ENCODE results near the gene SPART.
"Not testable (repeated sequence)": the region's sequence is repeated elsewhere in the genome, so short reads cannot be mapped to it uniquely, and the experiment has no call there.

SPART gene

DNA sequence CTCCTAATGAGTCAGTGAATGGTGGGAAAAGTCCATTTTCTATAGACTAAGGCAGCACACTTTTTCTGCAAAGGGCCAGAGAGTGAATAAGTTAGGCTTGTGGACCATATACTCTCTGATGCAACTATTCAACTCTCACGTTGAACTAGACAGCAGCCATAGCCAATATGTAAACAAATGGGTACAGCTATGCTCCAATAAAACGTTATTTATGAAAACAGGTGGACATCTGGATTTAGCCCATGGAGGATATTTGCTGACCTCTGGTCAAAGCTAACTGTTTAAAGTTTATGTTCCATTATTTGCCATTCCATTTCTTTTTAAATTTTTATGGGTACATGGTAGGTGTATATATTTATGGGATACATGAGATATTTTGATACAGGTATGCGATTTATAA lies 43.9 kb downstream of the SPART start:
- Histone ChIP-seq H3K4me2 (ENCODE audit: low read length) (no peak overlapping the region), H3K36me3 (ENCODE audit: control insufficient read depth in 1 of 2, insufficient read depth in 2 of 2, low read length in 2 of 2) (peaks cover 0 to 6% of the 10 kb centered on the region in 2 experiments), H3K27ac (ENCODE audit: low read depth, low read length) (no peak overlapping the region), H3K9ac (ENCODE audit: low read length) (no peak overlapping the region), H4K91ac (ENCODE audit: low read depth, low read length) (no peak overlapping the region), H3K18ac (ENCODE audit: low read length) (no peak overlapping the region), H3K4me1 (ENCODE audit: control insufficient read depth in 1 of 2, insufficient read depth in 2 of 2, low read length in 2 of 2) (peaks cover 9 to 16% of the 10 kb centered on the region in 2 experiments), H4K8ac (ENCODE audit: low read depth, low read length) (no peak overlapping the region), H3K79me2 (ENCODE audit: control insufficient read depth, insufficient read depth, low read length, poor library complexity) (peaks cover 3% of the 10 kb centered on the region), H3K14ac (ENCODE audit: low read length) (no peak overlapping the region), H3K27me3 (ENCODE audit: insufficient read depth, low read length) (no peaks in the 10 kb centered on the region), H3K9me3 (ENCODE audit: insufficient read depth, low read depth, low read length) (no peaks in the 10 kb centered on the region), H2BK120ac (ENCODE audit: insufficient read depth, low read length, poor library complexity) (no peak overlapping the region), H2AFZ (ENCODE audit: insufficient read depth, low read length, poor library complexity) (no peak overlapping the region), H3K4me3 (ENCODE audit: low read depth, low read length) (no peak overlapping the region), H2AK5ac (ENCODE audit: low read length) (no peak overlapping the region), H4K12ac (ENCODE audit: low read depth, low read length) (no peak overlapping the region), H3K79me1 (ENCODE audit: low read length) (peaks cover 12% of the 10 kb centered on the region), H3K23ac (ENCODE audit: low read length) (no peak overlapping the region), H3K4ac (ENCODE audit: low read depth, low read length) (no peak overlapping the region), H2BK5ac (ENCODE audit: low read depth, low read length, poor library complexity) (no peak overlapping the region), H2BK12ac (ENCODE audit: low read length) (no peak overlapping the region)
- WGBS (ENCODE audit: extremely low coverage, insufficient coverage, insufficient read length) = no CpG with 5 or more reads among the region's 3 CpGs
- peak in 1 of 2 donors; percentile 11 for DNase-seq

DNA sequence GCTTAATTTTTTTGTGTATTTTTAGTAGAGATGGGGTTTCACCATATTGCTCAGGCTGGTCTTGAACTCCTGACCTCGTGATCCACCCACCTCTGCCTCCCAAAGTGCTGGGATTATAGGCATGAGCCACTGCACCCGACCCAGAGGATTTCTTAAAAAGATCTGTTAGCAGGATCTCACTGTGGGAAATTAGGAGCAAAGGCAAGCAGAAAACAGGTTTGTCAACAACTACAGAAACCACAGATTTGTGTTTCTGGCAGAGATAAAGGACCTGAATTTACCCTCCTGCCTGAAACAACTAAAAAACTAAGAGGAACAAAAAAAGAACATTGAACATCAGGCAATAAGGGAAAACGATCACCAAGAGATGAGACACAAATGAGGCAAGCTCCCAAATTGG lies 46.7 kb downstream of the SPART start:
- not testable (repeated sequence) for H2AFZ ChIP-seq (ENCODE audit: insufficient read depth, low read length, poor library complexity); H3K4ac ChIP-seq (ENCODE audit: low read depth, low read length); H3K9ac ChIP-seq (ENCODE audit: low read length); H3K23ac ChIP-seq (ENCODE audit: low read length); H3K36me3 ChIP-seq (ENCODE audit: control insufficient read depth in 1 of 2, insufficient read depth in 2 of 2, low read length in 2 of 2); H2AK5ac ChIP-seq (ENCODE audit: low read length); H4K12ac ChIP-seq (ENCODE audit: low read depth, low read length); H3K4me3 ChIP-seq (ENCODE audit: low read depth, low read length); H3K27me3 ChIP-seq (ENCODE audit: insufficient read depth, low read length); H3K79me2 ChIP-seq (ENCODE audit: control insufficient read depth, insufficient read depth, low read length, poor library complexity); H3K9me3 ChIP-seq (ENCODE audit: insufficient read depth, low read depth, low read length)
- H3K18ac ChIP-seq (ENCODE audit: low read length) = peak overlapping the region; percentile 16
- peak overlapping the region; percentile 66 for H4K8ac ChIP-seq (ENCODE audit: low read depth, low read length)
- peak overlapping the region; percentile 8 for H4K91ac ChIP-seq (ENCODE audit: low read depth, low read length)
- H2BK120ac ChIP-seq (ENCODE audit: insufficient read depth, low read length, poor library complexity) = peak overlapping the region; percentile 91
- peak overlapping the region; percentile 86 for H3K27ac ChIP-seq (ENCODE audit: low read depth, low read length)
- H3K79me1 ChIP-seq (ENCODE audit: low read length) = peaks cover 13% of the 10 kb centered on the region
- WGBS (ENCODE audit: extremely low coverage, insufficient coverage, insufficient read length) = no CpG with 5 or more reads among the region's 3 CpGs
- H3K4me2 ChIP-seq (ENCODE audit: low read length) = peak overlapping the region; percentile 14
- peak overlapping the region; percentile 49 for H3K14ac ChIP-seq (ENCODE audit: low read length)
- peak; percentile 54 to 71 for DNase-seq
- peak overlapping the region; percentile 95 for H2BK12ac ChIP-seq (ENCODE audit: low read length)
- peak overlapping the region; percentile 67 for H2BK5ac ChIP-seq (ENCODE audit: low read depth, low read length, poor library complexity)
- peaks cover 6 to 12% of the 10 kb centered on the region in 2 experiments for H3K4me1 ChIP-seq (ENCODE audit: control insufficient read depth in 1 of 2, insufficient read depth in 2 of 2, low read length in 2 of 2)

DNA sequence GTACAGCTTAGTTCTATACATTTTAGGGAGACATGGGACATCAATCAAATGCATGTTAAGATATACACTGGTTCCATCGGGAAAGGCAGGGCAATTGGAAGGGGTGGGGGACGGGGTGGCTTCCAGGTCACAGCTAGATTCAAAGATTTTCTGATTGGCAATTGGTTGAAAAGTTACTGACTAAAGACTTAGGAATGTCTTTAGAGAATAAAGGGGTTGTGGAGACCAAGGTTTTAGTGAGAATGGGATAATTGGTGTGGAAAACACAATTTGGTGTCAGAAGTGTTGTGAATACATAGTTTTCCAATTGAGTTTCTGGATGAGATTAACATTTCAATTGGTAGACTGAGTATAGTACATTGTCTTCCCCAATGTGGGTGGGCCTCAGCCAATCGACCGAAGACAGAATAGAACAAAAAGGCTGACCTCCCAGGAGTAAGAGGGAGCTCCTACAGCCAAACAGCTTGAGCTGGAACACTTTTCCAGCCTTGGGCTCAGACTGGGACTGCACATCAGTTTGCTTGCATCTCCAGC lies 47.6 kb downstream of the SPART start:
- no peak overlapping the region for H2BK5ac ChIP-seq (ENCODE audit: low read depth, low read length, poor library complexity)
- H3K23ac ChIP-seq (ENCODE audit: low read length) = no peak overlapping the region
- H3K79me2 ChIP-seq (ENCODE audit: control insufficient read depth, insufficient read depth, low read length, poor library complexity) = peaks cover 3% of the 10 kb centered on the region
- H3K27ac ChIP-seq (ENCODE audit: low read depth, low read length) = peak overlapping the region; percentile 80
- no CpG with 5 or more reads among the region's 4 CpGs for WGBS (ENCODE audit: extremely low coverage, insufficient coverage, insufficient read length)
- H3K36me3 ChIP-seq (ENCODE audit: control insufficient read depth in 1 of 2, insufficient read depth in 2 of 2, low read length in 2 of 2) = peaks cover 0 to 1% of the 10 kb centered on the region in 2 experiments
- peak overlapping the region; percentile 49 for H4K8ac ChIP-seq (ENCODE audit: low read depth, low read length)
- H3K4me1 ChIP-seq (ENCODE audit: control insufficient read depth in 1 of 2, insufficient read depth in 2 of 2, low read length in 2 of 2) = peaks cover 6 to 12% of the 10 kb centered on the region in 2 experiments
- H3K18ac ChIP-seq (ENCODE audit: low read length) = no peak overlapping the region
- H2BK12ac ChIP-seq (ENCODE audit: low read length) = peak overlapping the region; percentile 58
- H3K14ac ChIP-seq (ENCODE audit: low read length) = no peak overlapping the region
- H3K9me3 ChIP-seq (ENCODE audit: insufficient read depth, low read depth, low read length) = no peaks in the 10 kb centered on the region
- no peak overlapping the region for H4K12ac ChIP-seq (ENCODE audit: low read depth, low read length)
- H2BK120ac ChIP-seq (ENCODE audit: insufficient read depth, low read length, poor library complexity) = peak overlapping the region; percentile 36
- H3K79me1 ChIP-seq (ENCODE audit: low read length) = peaks cover 13% of the 10 kb centered on the region
- peak overlapping the region; percentile 48 for H3K9ac ChIP-seq (ENCODE audit: low read length)
- H3K4me2 ChIP-seq (ENCODE audit: low read length) = peak overlapping the region; percentile 60
- no peaks in the 10 kb centered on the region for H3K27me3 ChIP-seq (ENCODE audit: insufficient read depth, low read length)
- peak overlapping the region; percentile 35 for H4K91ac ChIP-seq (ENCODE audit: low read depth, low read length)
- no peak for DNase-seq
- no peak overlapping the region for H2AK5ac ChIP-seq (ENCODE audit: low read length)
- no peak overlapping the region for H2AFZ ChIP-seq (ENCODE audit: insufficient read depth, low read length, poor library complexity)
- H3K4ac ChIP-seq (ENCODE audit: low read depth, low read length) = no peak overlapping the region
- H3K4me3 ChIP-seq (ENCODE audit: low read depth, low read length) = no peak overlapping the region

DNA sequence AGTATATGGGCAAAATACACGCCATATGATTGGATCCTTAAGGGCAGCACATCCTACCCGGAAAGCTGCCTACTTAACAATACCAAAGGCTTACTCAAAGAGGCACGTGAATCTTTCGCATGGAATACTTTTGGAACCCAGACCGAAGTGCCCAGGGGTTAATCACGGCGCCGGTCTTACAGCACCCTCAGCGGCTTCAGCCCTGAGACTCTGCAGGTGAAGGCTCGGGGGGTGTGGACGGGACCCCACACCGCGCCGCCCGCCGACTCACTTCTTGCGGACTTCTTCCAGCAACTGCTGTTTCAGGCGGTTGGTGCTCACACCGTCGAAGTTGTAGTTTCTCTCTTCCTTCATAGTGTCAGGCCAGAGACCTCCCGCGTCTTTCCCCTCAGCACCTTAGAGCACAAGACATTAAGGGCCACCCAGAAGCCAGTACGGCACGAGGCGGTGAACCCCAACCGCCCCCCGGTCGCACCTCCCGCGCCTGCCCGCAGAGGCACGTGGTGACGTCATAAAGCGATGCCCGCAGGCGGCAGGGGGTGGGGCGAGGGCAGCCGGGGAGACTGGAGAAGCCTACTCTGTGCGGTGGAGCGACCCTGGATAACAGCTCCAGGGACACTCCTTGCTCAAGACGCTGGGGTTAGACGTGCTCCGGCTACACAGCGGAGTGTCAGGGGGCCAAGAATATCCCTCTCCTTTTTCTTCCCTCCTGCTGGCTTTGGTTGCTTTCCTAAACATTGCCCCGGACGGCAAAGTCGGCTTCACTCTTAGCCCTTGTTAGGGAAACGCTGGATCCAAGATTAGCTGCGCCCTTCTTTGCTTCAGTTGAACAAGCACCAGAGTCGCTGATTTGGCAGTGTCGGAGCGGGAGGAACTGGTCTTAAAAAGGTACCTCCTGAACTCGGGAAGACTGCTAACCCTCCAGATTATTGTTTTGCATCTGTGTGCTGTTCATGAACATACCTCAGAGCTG lies 48.5 kb downstream of the SPART start, which contains the start of gene CCDC169:
Gene CCDC169 (minus strand): TSS at position 449 of the 973 bp plus-strand sequence. CDS start 95 bp downstream, at position 354.
- peak; percentile 59 to 87 for DNase-seq
- Histone ChIP-seq H3K18ac (ENCODE audit: low read length) (peak within 1 kb of the TSS; percentile 88), H3K4ac (ENCODE audit: low read depth, low read length) (peak within 1 kb of the TSS; percentile 76), H3K14ac (ENCODE audit: low read length) (peak within 1 kb of the TSS; percentile 80), H3K23ac (ENCODE audit: low read length) (no peak within 1 kb of the TSS), H3K4me1 (ENCODE audit: control insufficient read depth in 1 of 2, insufficient read depth in 2 of 2, low read length in 2 of 2) (peaks cover 9 to 12% of the 10 kb centered on the region in 2 experiments), H3K27ac (ENCODE audit: low read depth, low read length) (peak within 1 kb of the TSS; percentile 80), H4K91ac (ENCODE audit: low read depth, low read length) (peak within 1 kb of the TSS; percentile 85), H3K9ac (ENCODE audit: low read length) (peak within 1 kb of the TSS; percentile 4), H2BK12ac (ENCODE audit: low read length) (peak within 1 kb of the TSS; percentile 59), H2AFZ (ENCODE audit: insufficient read depth, low read length, poor library complexity) (peak within 1 kb of the TSS; percentile 78), H4K12ac (ENCODE audit: low read depth, low read length) (peak within 1 kb of the TSS; percentile 40), H3K4me3 (ENCODE audit: low read depth, low read length) (peak within 1 kb of the TSS; percentile 56), H3K36me3 (ENCODE audit: control insufficient read depth in 1 of 2, insufficient read depth in 2 of 2, low read length in 2 of 2) (peaks cover 0 to 1% of the 10 kb centered on the region in 2 experiments), H3K79me2 (ENCODE audit: control insufficient read depth, insufficient read depth, low read length, poor library complexity) (peaks cover 3% of the 10 kb centered on the region), H3K27me3 (ENCODE audit: insufficient read depth, low read length) (no peaks in the 10 kb centered on the region), H3K4me2 (ENCODE audit: low read length) (peak within 1 kb of the TSS; percentile 60), H2AK5ac (ENCODE audit: low read length) (peak within 1 kb of the TSS; percentile 83), H3K79me1 (ENCODE audit: low read length) (peaks cover 15% of the 10 kb centered on the region), H2BK120ac (ENCODE audit: insufficient read depth, low read length, poor library complexity) (peak within 1 kb of the TSS; percentile 75), H3K9me3 (ENCODE audit: insufficient read depth, low read depth, low read length) (no peaks in the 10 kb centered on the region), H2BK5ac (ENCODE audit: low read depth, low read length, poor library complexity) (peak within 1 kb of the TSS; percentile 86), H4K8ac (ENCODE audit: low read depth, low read length) (peak within 1 kb of the TSS; percentile 83)
- no CpG with 5 or more reads among the region's 53 CpGs for WGBS (ENCODE audit: extremely low coverage, insufficient coverage, insufficient read length)
